IMR-90 (cell line): Measurements from ENCODE around the gene SASH1. TPM values are rescaled to one million over a fixed set of nuclear protein-coding genes. Genes with fewer than 3 reads are reported as not detected.

Source experiments
- ATAC-seq: fragments of 200-7000 bp; cut with Tn5 transposase; 2 replicates; pipeline ENCODE4 v1.9.1; 2020; ENCODE audit warnings: low read depth, mild to moderate bottlenecking, moderate library complexity
- BruUV-seq: library from RNA; stranded (reverse); fragments of 400-500 nt; replicated peaks from 2 replicates; lab custom pipeline; 2021; lab: Mats Ljungman, UMichigan
- CTCF ChIA-PET: fragments of 300-600 bp; formaldehyde crosslinking; extraction: SDS; loops from one replicate; lab custom pipeline; 2021; ENCODE audit warnings: antibody characterized with exemption; lab: Yijun Ruan, JAX
- POLR2A ChIA-PET: fragments of 300-600 bp; sonication (Branson Sonifier 250); formaldehyde crosslinking; loops from one replicate; lab custom pipeline; 2022; ENCODE audit warnings: antibody characterized with exemption; ENCODE audit not compliant: unreplicated experiment; lab: Charles Lee
- DNase-seq: peaks from one replicate; pipeline ENCODE4 v3.0.0; 2013
- H2AFZ ChIP-seq: replicated peaks from 2 replicates; pipeline ENCODE3; 2013; ENCODE audit warnings: low read length, mild to moderate bottlenecking; ENCODE audit not compliant: poor library complexity
- H2AK5ac ChIP-seq: 2 replicates; pipeline ENCODE4 v1.6.1; 2013; ENCODE audit warnings: low read depth, low read length, inconsistent platforms
- H2AK9ac ChIP-seq: replicated peaks from 2 replicates; pipeline ENCODE3; 2013; ENCODE audit warnings: mild to moderate bottlenecking, low read depth, low read length, moderate library complexity; ENCODE audit not compliant: poor library complexity
- H2BK120ac ChIP-seq: 2 replicates; pipeline ENCODE4 v1.6.1; 2013; ENCODE audit warnings: low read depth, low read length, inconsistent platforms
- H2BK15ac ChIP-seq: 3 replicates; pipeline ENCODE4 v1.6.1; 2013; ENCODE audit warnings: low read depth, low read length, inconsistent platforms
- H2BK20ac ChIP-seq: 2 replicates; pipeline ENCODE4 v1.6.1; 2013; ENCODE audit warnings: low read depth, mild to moderate bottlenecking, inconsistent platforms, low read length, moderate library complexity
- H2BK5ac ChIP-seq: 2 replicates; pipeline ENCODE4 v1.6.1; 2013; ENCODE audit warnings: mild to moderate bottlenecking, low read depth, low read length, inconsistent platforms; ENCODE audit not compliant: poor library complexity, severe bottlenecking
- H3K14ac ChIP-seq: replicated peaks from 2 replicates; pipeline ENCODE4 v1.6.1; 2013; ENCODE audit warnings: low read depth, low read length, inconsistent platforms
- H3K18ac ChIP-seq: 2 replicates; pipeline ENCODE4 v1.6.1; 2013; ENCODE audit warnings: low read depth, low read length, control low read depth
- H3K23ac ChIP-seq: 2 replicates; pipeline ENCODE4 v1.6.1; 2013; ENCODE audit warnings: low read depth, low read length, inconsistent platforms
- H3K27ac ChIP-seq: 2 replicates; pipeline ENCODE4 v1.5.1; 2013; ENCODE audit warnings: mild to moderate bottlenecking, control low read depth, low read length; ENCODE audit not compliant: insufficient read depth
- H3K27me3 ChIP-seq: 2 replicates; pipeline ENCODE4 v1.6.1; 2013; ENCODE audit warnings: low read length; ENCODE audit not compliant: control insufficient read depth, insufficient read depth
- H3K36me3 ChIP-seq: 2 replicates; pipeline ENCODE4 v1.6.1; 2013; ENCODE audit warnings: low read length, mixed read lengths; ENCODE audit not compliant: control insufficient read depth, insufficient read depth
- H3K4ac ChIP-seq: 2 replicates; pipeline ENCODE4 v1.6.1; 2013; ENCODE audit warnings: low read depth, low read length, inconsistent platforms
- H3K4me1 ChIP-seq: 2 replicates; pipeline ENCODE4 v1.6.1; 2013; ENCODE audit warnings: low read length, mixed read lengths; ENCODE audit not compliant: control insufficient read depth, insufficient read depth
- H3K4me2 ChIP-seq: 2 replicates; pipeline ENCODE4 v1.6.1; 2013; ENCODE audit warnings: low read depth, mild to moderate bottlenecking, control low read depth, low read length, moderate library complexity
- H3K4me3 ChIP-seq: 2 replicates; pipeline ENCODE4 v1.5.1; 2013; ENCODE audit warnings: low read depth, mild to moderate bottlenecking, control low read depth, low read length, moderate library complexity; ENCODE audit not compliant: insufficient read depth
- H3K56ac ChIP-seq: 2 replicates; pipeline ENCODE4 v1.6.1; 2013; ENCODE audit warnings: low read length, inconsistent platforms; ENCODE audit not compliant: insufficient read depth; ENCODE audit errors: extremely low read depth
- H3K79me1 ChIP-seq, 2 experiments: 2 replicates each; pipeline ENCODE4 v1.6.1; 2013; ENCODE audit warnings: low read length in 2 of 2, inconsistent platforms in 1 of 2, low read depth in 1 of 2
- H3K9ac ChIP-seq: 2 replicates; pipeline ENCODE4 v1.6.1; 2013; ENCODE audit warnings: low read depth, low read length, control low read depth
- H3K9me1 ChIP-seq: 2 replicates; pipeline ENCODE4 v1.6.1; 2013; ENCODE audit warnings: low read length, inconsistent platforms; ENCODE audit not compliant: insufficient read depth
- H3K9me3 ChIP-seq: 2 replicates; pipeline ENCODE4 v1.6.1; 2013; ENCODE audit warnings: low read length; ENCODE audit not compliant: control insufficient read depth, insufficient read depth
- H4K20me1 ChIP-seq: 2 replicates; pipeline ENCODE4 v1.6.1; 2013; ENCODE audit warnings: low read length, inconsistent platforms; ENCODE audit not compliant: insufficient read depth
- H4K5ac ChIP-seq: 2 replicates; pipeline ENCODE4 v1.6.1; 2013; ENCODE audit warnings: mild to moderate bottlenecking, low read depth, low read length, control low read depth
- H4K8ac ChIP-seq, 2 experiments: 2 replicates each; pipeline ENCODE4 v1.6.1; 2013; ENCODE audit warnings: low read depth in 2 of 2, low read length in 2 of 2, control low read depth in 1 of 2, inconsistent platforms in 1 of 2
- H4K91ac ChIP-seq: 2 replicates; pipeline ENCODE4 v1.6.1; 2013; ENCODE audit warnings: low read depth, low read length, inconsistent platforms; ENCODE audit not compliant: insufficient read depth
- CEBPB ChIP-seq: IDR thresholded peaks from 2 replicates; pipeline ENCODE4 v1.6.1; 2012; ENCODE audit warnings: low read depth, low read length, improper control_type of control experiment
- FOS ChIP-seq: fragments of 150-350 bp; IDR thresholded peaks from 2 replicates; pipeline ENCODE4 v1.6.1; 2016; ENCODE audit warnings: low read depth, low read length
- MAFK ChIP-seq: IDR thresholded peaks from 2 replicates; pipeline ENCODE4 v1.6.1; 2012; ENCODE audit warnings: low read depth, low read length, improper control_type of control experiment
- MAZ ChIP-seq: IDR thresholded peaks from 2 replicates; pipeline ENCODE4 v1.6.1; 2012; ENCODE audit warnings: low read depth, mild to moderate bottlenecking, low read length, improper control_type of control experiment, moderate library complexity, borderline replicate concordance
- POLR2A ChIP-seq: IDR thresholded peaks from 2 replicates; pipeline ENCODE4 v1.6.1; 2012; ENCODE audit warnings: mild to moderate bottlenecking, low read depth, low read length
- RCOR1 ChIP-seq: IDR thresholded peaks from 2 replicates; pipeline ENCODE4 v1.6.1; 2012; ENCODE audit warnings: mild to moderate bottlenecking, low read length, improper control_type of control experiment; ENCODE audit not compliant: insufficient replicate concordance
- USF2 ChIP-seq: fragments of 150-350 bp; IDR thresholded peaks from 2 replicates; pipeline ENCODE4 v1.6.1; 2017; ENCODE audit warnings: mild to moderate bottlenecking, antibody characterized with exemption, low read length, low read depth
- WGBS, 2 experiments: methylation state at CpG; one replicate each; pipeline versions ENCODE4 v1.1.5 to v1.1.7; 2013; ENCODE audit warnings: missing lambda C conversion rate in 2 of 2; ENCODE audit not compliant: insufficient read length in 1 of 2; ENCODE audit errors: extremely low coverage in 2 of 2; 5-methylcytosine and 5-hydroxymethylcytosine counted together
- dilution Hi-C: fragments of 300-500 bp; cut with HindIII; formaldehyde crosslinking; loops from one replicate; pipeline ENCODE4 v1.14.3; 2018; ENCODE audit warnings: low sequenced_read_pairs; ENCODE audit not compliant: unreplicated experiment
- in situ Hi-C: fragments of 300-500 bp; cut with MboI; formaldehyde crosslinking; loops from 3 replicates; pipeline ENCODE4 v1.14.3; 2019; ENCODE audit warnings: low sequenced_read_pairs, inconsistent platforms, mixed read lengths
- intact Hi-C: fragments of 100-400 bp; cut with micrococcal nuclease; formaldehyde crosslinking; loops from 2 replicates; pipeline ENCODE4 v1.10.0; 2022
- polyA plus RNA-seq, 3 experiments: library from polyadenylated mRNA; depleted of rRNA; stranded (reverse); fragments of >200 nt; gene quantifications; 2 replicates each; pipeline ENCODE4 v1.2.3, GENCODE V29; 2012; ENCODE audit warnings: low replicate concordance in 1 of 3
- total RNA-seq: library from RNA; depleted of rRNA; stranded (reverse); fragments of >200 nt; gene quantifications from 2 replicates; pipeline ENCODE4 v1.2.3, GENCODE V29; 2012

SASH1 gene
- total and polyA plus RNA-seq, 2 of the 4 experiments (the other 2 are of a cell fraction), result 11.6 to 16.5 TPM

- Histone ChIP-seq H3K4me2 (no peak overlapping the region), H2BK20ac (no peak overlapping the region), H4K5ac (no peak overlapping the region), H3K23ac (no peak overlapping the region), H3K4me3 (no peak overlapping the region), H3K79me1 (peaks cover 10 to 42% of the 10 kb centered on the region in 2 experiments), H3K14ac (no peak overlapping the region), H3K56ac (no peak overlapping the region), H2AFZ (no peak overlapping the region), H2AK5ac (no peak overlapping the region), H3K36me3 (0 out of 2 replicates have a peak, but pooled peaks cover 1% of the 10 kb centered on the region), H3K4ac (no peak overlapping the region), H3K9me1 (peaks cover 3% of the 10 kb centered on the region; the same call in 1 of the 2 replicates), H2BK5ac (no peak overlapping the region), H3K18ac (no peak overlapping the region), H2AK9ac (no peak overlapping the region), H2BK15ac (no peak overlapping the region), H4K20me1 (no peaks in the 10 kb centered on the region), H3K27ac (no peak overlapping the region), H2BK120ac (no peak overlapping the region), H4K8ac (no peak overlapping the region), H3K27me3 (no peaks in the 10 kb centered on the region), H3K9ac (no peak overlapping the region), H3K9me3 (no peaks in the 10 kb centered on the region), H3K4me1 (peaks cover 7% of the 10 kb centered on the region; the same call in 1 of the 2 replicates), H4K91ac (no peak overlapping the region)
- ATAC-seq (no peak), DNase-seq (no peak)
- dilution Hi-C loops, result no loop called here
- no peak for TF ChIP-seq CEBPB
- no peak for TF ChIP-seq POLR2A
- no peak for TF ChIP-seq FOS
- no peak for TF ChIP-seq MAFK
- TF ChIP-seq USF2, result no peak
- no peak for TF ChIP-seq MAZ
- TF ChIP-seq RCOR1, result no peak
- CTCF ChIA-PET, result no interaction called here
- POLR2A ChIA-PET, result no interaction called here
- intact Hi-C loops, result no loop called here
- in situ Hi-C loops, result no loop called here
- no CpG with 5 or more reads among the region's 6 CpGs for WGBS, 2 experiments
- BruUV-seq, result no TSS peak
Observed at GRCh38 chr6:148495029-148495428, 152.4 kb downstream of the SASH1 start.
